Tibial nerve (tissue), 4 donors: ENCODE results near the gene GNS. TPM values are rescaled to one million over a fixed set of nuclear protein-coding genes. Genes with fewer than 3 reads are reported as not detected.

Experiments
- DNase-seq, 2 donors: peaks; one replicate each; pipeline ENCODE4 v3.0.0-alpha.2; 2019; ENCODE audit warnings: low spot score in 2 of 2
- H3K27ac ChIP-seq, 4 donors: fragments of 200-600 bp; sonication (generic) in 3 of 4; one replicate each; pipeline ENCODE4 v1.5.1; 2017 to 2019; ENCODE audit warnings: mild to moderate bottlenecking in 1 of 4
- H3K27me3 ChIP-seq, 2 donors: fragments of 200-600 bp; sonication (generic) in 1 of 2; one replicate each; pipeline versions ENCODE4 v1.5.1 to v1.6.0; 2017 to 2019
- H3K36me3 ChIP-seq, 3 donors: fragments of 200-600 bp; sonication (generic); one replicate each; pipeline ENCODE4 v1.5.1; 2018 to 2019
- H3K4me1 ChIP-seq, 4 donors: fragments of 200-600 bp; sonication (generic) in 3 of 4; one replicate each; pipeline ENCODE4 v1.5.1; 2017 to 2019
- H3K4me3 ChIP-seq, 4 donors: fragments of 200-600 bp; sonication (generic) in 3 of 4; one replicate each; pipeline ENCODE4 v1.5.1; 2017 to 2019; ENCODE audit warnings: mild to moderate bottlenecking in 1 of 4, moderate library complexity in 1 of 4
- H3K9me3 ChIP-seq, 4 donors: fragments of 200-600 bp; sonication (generic) in 3 of 4; one replicate each; pipeline ENCODE4 v1.5.1; 2017 to 2019
- EP300 ChIP-seq, 2 donors: sonication (generic); formaldehyde crosslinking; IDR thresholded peaks; one replicate each; pipeline ENCODE4 v1.6.1; 2017; ENCODE audit warnings: antibody characterized with exemption in 2 of 2, mild to moderate bottlenecking in 1 of 2
- POLR2A ChIP-seq, 2 donors: fragments of 450-650 bp; IDR thresholded peaks; one replicate each; pipeline ENCODE4 v1.6.1; 2017; ENCODE audit warnings: antibody characterized with exemption in 2 of 2, mild to moderate bottlenecking in 2 of 2, moderate library complexity in 2 of 2
- WGBS, 2 donors: methylation state at CpG; one replicate each; pipeline ENCODE4 v1.1.5; 2018; 5-methylcytosine and 5-hydroxymethylcytosine counted together
- total RNA-seq, 4 donors: library from RNA; depleted of rRNA; stranded (reverse); fragments of >200 nt; gene quantifications; one replicate each; pipeline ENCODE4 v1.1.0, GENCODE V29; 2016
- TF ChIP-seq, protein P1 (sequence below), 5 experiments: fragments of 200-600 bp in 3 of 5; fragments of 450-650 bp in 2 of 5; sonication (generic) in 3 of 5; IDR thresholded peaks; one replicate each; pipeline ENCODE4 v1.5.1; 2016 to 2019; ENCODE audit warnings: antibody characterized with exemption in 5 of 5, mild to moderate bottlenecking in 3 of 5, moderate library complexity in 2 of 5

The GNS gene
- total RNA-seq, 4 donors from 2014 or later = 72.2 to 88.4 (median 81.4) TPM

DNA sequence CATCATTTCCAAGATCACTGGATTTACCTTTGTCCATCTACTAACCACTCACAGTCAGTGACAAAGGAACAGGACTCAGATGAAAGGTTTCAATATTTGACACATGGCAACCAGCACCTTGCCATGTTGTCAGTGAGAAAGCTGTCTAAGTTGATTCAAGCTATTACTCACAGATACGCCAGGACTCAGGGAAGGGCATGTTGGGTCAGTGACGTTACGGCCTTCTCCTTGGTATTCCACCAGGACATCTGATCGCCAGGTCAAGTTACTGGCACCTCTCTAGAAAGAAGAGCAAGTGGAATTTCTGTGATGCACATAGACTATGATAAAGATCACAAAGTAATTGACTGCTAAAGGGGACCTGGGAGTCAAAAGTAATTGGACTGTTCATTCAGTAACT lies 36.4 kb downstream of the GNS start:
- Histone ChIP-seq H3K9me3 (no peaks in the 10 kb centered on the region), H3K27me3 (no peaks in the 10 kb centered on the region), H3K27ac (no peak overlapping the region), H3K4me1 (no peaks in the 10 kb centered on the region), H3K36me3 (peaks cover 0 to 98% (median 31%) of the 10 kb centered on the region in 3 donors), H3K4me3 (no peak overlapping the region)
- DNase-seq = no peak
- WGBS, 2 donors = 93 to 96% methylated on average over 4 of the region's 4 CpGs
- TF ChIP-seq EP300 (IDR thresholded peaks at IDR 0.05) = no peak
- TF ChIP-seq POLR2A (IDR thresholded peaks at IDR 0.05) = no peak
- TF ChIP-seq, protein P1, sequence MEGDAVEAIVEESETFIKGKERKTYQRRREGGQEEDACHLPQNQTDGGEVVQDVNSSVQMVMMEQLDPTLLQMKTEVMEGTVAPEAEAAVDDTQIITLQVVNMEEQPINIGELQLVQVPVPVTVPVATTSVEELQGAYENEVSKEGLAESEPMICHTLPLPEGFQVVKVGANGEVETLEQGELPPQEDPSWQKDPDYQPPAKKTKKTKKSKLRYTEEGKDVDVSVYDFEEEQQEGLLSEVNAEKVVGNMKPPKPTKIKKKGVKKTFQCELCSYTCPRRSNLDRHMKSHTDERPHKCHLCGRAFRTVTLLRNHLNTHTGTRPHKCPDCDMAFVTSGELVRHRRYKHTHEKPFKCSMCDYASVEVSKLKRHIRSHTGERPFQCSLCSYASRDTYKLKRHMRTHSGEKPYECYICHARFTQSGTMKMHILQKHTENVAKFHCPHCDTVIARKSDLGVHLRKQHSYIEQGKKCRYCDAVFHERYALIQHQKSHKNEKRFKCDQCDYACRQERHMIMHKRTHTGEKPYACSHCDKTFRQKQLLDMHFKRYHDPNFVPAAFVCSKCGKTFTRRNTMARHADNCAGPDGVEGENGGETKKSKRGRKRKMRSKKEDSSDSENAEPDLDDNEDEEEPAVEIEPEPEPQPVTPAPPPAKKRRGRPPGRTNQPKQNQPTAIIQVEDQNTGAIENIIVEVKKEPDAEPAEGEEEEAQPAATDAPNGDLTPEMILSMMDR (IDR thresholded peaks at IDR 0.05) = no peak

DNA sequence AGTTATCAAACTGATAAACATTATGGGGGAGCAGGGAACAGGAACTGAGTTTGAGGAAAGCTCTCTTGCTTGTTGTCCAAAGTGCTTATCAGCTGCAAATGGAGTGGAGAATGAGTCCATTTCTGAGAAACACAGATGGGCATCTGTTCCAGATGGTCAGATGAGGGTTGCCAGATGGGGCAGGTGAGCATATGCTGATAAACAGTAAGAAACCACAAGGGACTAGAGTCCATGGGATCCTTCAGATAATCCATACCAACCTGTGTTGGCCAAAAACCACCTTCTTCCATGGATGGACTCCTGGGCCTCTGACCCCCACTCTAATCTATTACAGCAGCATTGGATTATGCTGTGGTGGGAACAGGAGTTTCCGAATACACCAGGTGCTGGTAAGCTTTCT lies 38.3 kb downstream of the GNS start:
- DNase-seq = no peak
- no peaks in the 10 kb centered on the region for H3K4me1 ChIP-seq
- TF ChIP-seq POLR2A (IDR thresholded peaks at IDR 0.05) (no peak), EP300 (IDR thresholded peaks at IDR 0.05) (no peak)
- TF ChIP-seq, protein P1 (IDR thresholded peaks at IDR 0.05) = no peak
- WGBS, 2 donors = 90 to 100% methylated on average over 1 of the region's 1 CpG
- H3K27ac ChIP-seq = no peak overlapping the region
- no peak overlapping the region for H3K4me3 ChIP-seq
- H3K27me3 ChIP-seq = no peaks in the 10 kb centered on the region
- no peaks in the 10 kb centered on the region for H3K9me3 ChIP-seq
- H3K36me3 ChIP-seq = peaks cover 0 to 98% (median 30%) of the 10 kb centered on the region in 3 donors

DNA sequence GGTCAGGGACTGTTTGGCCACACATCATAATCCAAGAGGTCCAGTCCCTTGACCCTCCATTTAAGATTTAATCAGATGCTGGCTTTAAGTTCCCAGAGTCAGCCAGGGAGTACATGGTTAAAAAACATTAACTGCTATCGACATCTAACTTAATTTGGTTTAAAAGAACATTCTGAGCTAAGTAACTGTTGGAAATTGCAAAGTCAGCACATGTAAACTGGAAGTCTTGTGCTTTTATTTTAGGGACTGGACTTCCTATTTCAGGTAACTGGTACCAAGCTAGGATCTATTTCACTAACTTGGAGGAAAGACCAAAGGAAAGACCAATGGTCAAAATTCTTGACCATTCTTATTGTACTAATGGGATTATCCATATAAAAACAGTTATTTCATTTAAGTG lies 40.6 kb downstream of the GNS start:
- no peaks in the 10 kb centered on the region for H3K9me3 ChIP-seq
- H3K4me3 ChIP-seq = no peak overlapping the region
- TF ChIP-seq EP300 (IDR thresholded peaks at IDR 0.05) (no peak), POLR2A (IDR thresholded peaks at IDR 0.05) (no peak)
- TF ChIP-seq, protein P1 (IDR thresholded peaks at IDR 0.05) = no peak
- 68 to 74% methylated on average over 1 of the region's 1 CpG for WGBS, 2 donors
- H3K36me3 ChIP-seq = peaks cover 2 to 100% (median 34%) of the 10 kb centered on the region in 3 donors
- DNase-seq = no peak
- H3K27me3 ChIP-seq = no peaks in the 10 kb centered on the region
- no peak overlapping the region for H3K27ac ChIP-seq
- H3K4me1 ChIP-seq = no peaks in the 10 kb centered on the region

DNA sequence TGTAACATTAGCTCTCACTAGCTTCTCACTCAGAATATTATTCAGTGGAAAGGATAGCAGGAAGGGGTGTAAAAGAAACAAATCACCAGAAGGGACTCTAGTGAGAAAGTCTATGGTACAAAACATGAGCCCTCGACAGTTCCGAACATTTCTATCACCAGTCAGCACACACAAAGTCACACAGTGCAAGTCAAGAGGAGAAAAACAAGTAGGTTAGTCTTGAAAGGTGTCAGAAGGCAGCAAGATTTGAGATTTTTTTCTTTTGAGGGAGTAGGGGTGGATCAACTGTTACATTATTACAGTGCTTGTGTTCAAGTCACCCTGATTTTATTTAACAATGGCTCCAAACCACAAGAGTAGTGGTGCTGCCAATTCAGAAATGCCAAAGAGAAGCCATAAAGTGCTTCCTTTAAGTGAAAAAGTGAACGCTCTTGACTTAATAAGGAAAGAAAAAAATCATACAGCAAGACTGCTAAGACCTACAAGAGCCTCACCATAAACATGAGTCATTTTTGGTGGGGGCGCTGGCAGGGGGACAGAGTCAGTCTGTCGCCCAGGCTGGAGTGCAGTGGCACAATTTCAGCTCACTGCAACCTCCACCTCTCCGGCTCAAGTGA lies 42.3 kb downstream of the GNS start:
- WGBS, 2 donors = 93 to 96% methylated on average over 6 of the region's 6 CpGs
- Histone ChIP-seq H3K4me1 (no peaks in the 10 kb centered on the region), H3K27me3 (no peaks in the 10 kb centered on the region), H3K4me3 (no peak overlapping the region), H3K9me3 (no peaks in the 10 kb centered on the region), H3K36me3 (peaks cover 2 to 93% (median 31%) of the 10 kb centered on the region in 3 donors), H3K27ac (no peak overlapping the region)
- TF ChIP-seq, protein P1 (IDR thresholded peaks at IDR 0.05) = no peak
- no peak for TF ChIP-seq POLR2A (IDR thresholded peaks at IDR 0.05)
- TF ChIP-seq EP300 (IDR thresholded peaks at IDR 0.05) = no peak
- DNase-seq = no peak

DNA sequence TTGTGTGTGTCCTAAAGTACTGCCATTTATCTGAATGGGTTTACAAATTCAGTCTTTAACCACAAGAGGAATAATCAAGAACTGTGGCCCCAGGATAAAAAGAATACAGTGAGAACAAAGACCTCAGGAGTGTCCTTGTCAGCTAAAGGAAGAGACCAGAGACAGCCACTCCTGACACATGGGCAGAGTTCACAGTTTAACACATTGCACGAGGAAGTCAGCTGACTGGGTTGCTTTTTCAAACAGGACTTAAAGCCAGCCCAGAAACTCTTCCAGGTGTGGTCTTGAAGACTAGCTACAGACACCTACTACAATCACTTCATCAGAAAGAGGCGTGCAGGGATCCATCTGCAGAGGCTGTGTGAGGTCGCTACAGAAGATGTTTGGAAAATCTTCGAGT lies 42.8 kb downstream of the GNS start:
- Histone ChIP-seq H3K9me3 (no peaks in the 10 kb centered on the region), H3K27me3 (no peaks in the 10 kb centered on the region), H3K27ac (no peak overlapping the region), H3K36me3 (peaks cover 2 to 93% (median 26%) of the 10 kb centered on the region in 3 donors), H3K4me3 (no peak overlapping the region), H3K4me1 (no peaks in the 10 kb centered on the region)
- no peak for TF ChIP-seq POLR2A (IDR thresholded peaks at IDR 0.05)
- no peak for TF ChIP-seq EP300 (IDR thresholded peaks at IDR 0.05)
- TF ChIP-seq, protein P1 (IDR thresholded peaks at IDR 0.05) = no peak
- DNase-seq = no peak
- 85 to 92% methylated on average over 4 of the region's 4 CpGs for WGBS, 2 donors
